Neural cell (in vitro differentiated cells): ENCODE measurements around the gene UBE2E3.

Source experiments
- CTCF ChIP-seq: fragments of 450-650 bp; IDR thresholded peaks from 2 replicates; pipeline ENCODE4 v1.5.1; 2014; ENCODE audit warnings: antibody characterized with exemption, mild to moderate bottlenecking, moderate library complexity; ENCODE audit not compliant: poor library complexity, severe bottlenecking
- EP300 ChIP-seq: fragments of 450-650 bp; conservative IDR thresholded peaks from 2 replicates; pipeline ENCODE4 v1.6.1; 2014; ENCODE audit warnings: antibody characterized with exemption, mild to moderate bottlenecking, moderate library complexity; ENCODE audit not compliant: poor library complexity, severe bottlenecking
- EZH2 ChIP-seq: fragments of 200-600, 300-800 bp; shearing (Covaris generic), sonication (generic); IDR thresholded peaks from 2 replicates; pipeline ENCODE4 v1.6.1; 2014; ENCODE audit warnings: antibody characterized with exemption, low read length, borderline replicate concordance, mild to moderate bottlenecking; ENCODE audit not compliant: insufficient read depth, poor library complexity, severe bottlenecking
- MXI1 ChIP-seq: fragments of 450-650 bp; conservative IDR thresholded peaks from 2 replicates; pipeline ENCODE4 v1.6.1; 2014; ENCODE audit warnings: antibody characterized with exemption, mild to moderate bottlenecking; ENCODE audit not compliant: poor library complexity, severe bottlenecking
- POLR2AphosphoS5 ChIP-seq: IDR thresholded peaks from 2 replicates; pipeline ENCODE4 v1.6.1; 2012
- RAD21 ChIP-seq: fragments of 450-650 bp; conservative IDR thresholded peaks from 2 replicates; pipeline ENCODE4 v1.6.1; 2014; ENCODE audit warnings: antibody characterized with exemption, mild to moderate bottlenecking, moderate library complexity
- REST ChIP-seq: IDR thresholded peaks from 2 replicates; pipeline ENCODE4 v1.6.1; 2012; ENCODE audit warnings: borderline replicate concordance
- SMC3 ChIP-seq: fragments of 450-650 bp; conservative IDR thresholded peaks from 2 replicates; pipeline ENCODE4 v1.6.1; 2014; ENCODE audit warnings: antibody characterized with exemption, mild to moderate bottlenecking, moderate library complexity; ENCODE audit not compliant: poor library complexity
- TAF1 ChIP-seq: IDR thresholded peaks from 2 replicates; pipeline ENCODE4 v1.6.1; 2012; ENCODE audit warnings: low read depth

- TF ChIP-seq CTCF (no peak), SMC3 (no peak), REST (no peak), POLR2AphosphoS5 (no peak), EZH2 (no peak), MXI1 (no peak), EP300 (no peak), RAD21 (no peak), TAF1 (no peak)
These were observed 36.0 kb upstream of the UBE2E3 start for GRCh38 chr2:180944372-180944771.
